MM.1S (cell line): ENCODE measurements around the gene TARBP1.

Experiments used
- DNase-seq: peaks from one replicate; pipeline ENCODE4 v3.0.0-alpha.2; 2015
- H2AFZ ChIP-seq: fragments of 300-600 bp; sonication (generic); 2 replicates; pipeline ENCODE4 v1.6.0; 2016; ENCODE audit warnings: antibody characterized with exemption, low read length
- H3F3A ChIP-seq: fragments of 300-600 bp; sonication (generic); 2 replicates; pipeline ENCODE4 v1.6.1; 2016; ENCODE audit warnings: mild to moderate bottlenecking, antibody characterized with exemption, low read length, moderate library complexity, mixed read lengths; ENCODE audit not compliant: insufficient read depth
- H3K27ac ChIP-seq: fragments of 300-600 bp; sonication (generic); 2 replicates; pipeline ENCODE4 v1.5.1; 2016; ENCODE audit warnings: mild to moderate bottlenecking, low read length
- H3K27me3 ChIP-seq: fragments of 300-600 bp; sonication (generic); replicated peaks from 2 replicates; pipeline ENCODE4 v1.6.0; 2016; ENCODE audit warnings: low read length; ENCODE audit not compliant: insufficient read depth
- H3K36me3 ChIP-seq: fragments of 300-600 bp; sonication (generic); replicated peaks from 2 replicates; pipeline ENCODE4 v1.6.1; 2016; ENCODE audit warnings: mild to moderate bottlenecking, low read length, mixed read lengths; ENCODE audit not compliant: insufficient read depth
- H3K4me1 ChIP-seq: fragments of 300-600 bp; sonication (generic); 2 replicates; pipeline ENCODE4 v1.6.1; 2016; ENCODE audit warnings: low read length, mixed read lengths
- H3K4me2 ChIP-seq: fragments of 300-600 bp; sonication (generic); 2 replicates; pipeline ENCODE4 v1.6.0; 2016; ENCODE audit warnings: low read depth, low read length
- H3K4me3 ChIP-seq: fragments of 300-600 bp; sonication (generic); 2 replicates; pipeline ENCODE4 v1.5.1; 2016; ENCODE audit warnings: low read length, mixed read lengths
- H3K79me2 ChIP-seq: fragments of 300-600 bp; sonication (generic); 2 replicates; pipeline ENCODE4 v1.6.1; 2016; ENCODE audit warnings: mixed run types, low read length, mixed read lengths
- H3K9ac ChIP-seq: fragments of 300-600 bp; sonication (generic); 2 replicates; pipeline ENCODE4 v1.6.1; 2016; ENCODE audit warnings: low read length, mixed read lengths
- H3K9me2 ChIP-seq: fragments of 300-600 bp; sonication (generic); replicated peaks from 2 replicates; pipeline ENCODE4 v1.6.1; 2016; ENCODE audit warnings: mild to moderate bottlenecking, low read length, mixed read lengths; ENCODE audit not compliant: insufficient read depth
- H3K9me3 ChIP-seq: fragments of 300-600 bp; sonication (generic); replicated peaks from 2 replicates; pipeline ENCODE4 v1.6.1; 2016; ENCODE audit warnings: mild to moderate bottlenecking, low read length, mixed read lengths; ENCODE audit not compliant: insufficient read depth
- H4K20me1 ChIP-seq: fragments of 300-600 bp; sonication (generic); 2 replicates; pipeline ENCODE4 v1.6.1; 2016; ENCODE audit warnings: mild to moderate bottlenecking, low read length, moderate library complexity, mixed read lengths; ENCODE audit not compliant: insufficient read depth
- EZH2 ChIP-seq: fragments of 300-600 bp; sonication (generic); optimal IDR thresholded peaks from 2 replicates; pipeline ENCODE3; 2017; ENCODE audit warnings: low read depth, mild to moderate bottlenecking, antibody characterized with exemption, low read length, mixed read lengths
- EZH2phosphoT487 ChIP-seq: fragments of 300-600 bp; sonication (generic); IDR thresholded peaks from 2 replicates; pipeline ENCODE4 v1.6.1; 2018; ENCODE audit warnings: antibody characterized with exemption, low read length
- TF ChIP-seq, protein P1 (sequence below): fragments of 300-600 bp; sonication (generic); IDR thresholded peaks from 2 replicates; pipeline ENCODE4 v1.5.1; 2016; ENCODE audit warnings: antibody characterized with exemption, low read length, mixed read lengths

TARBP1 gene

DNA sequence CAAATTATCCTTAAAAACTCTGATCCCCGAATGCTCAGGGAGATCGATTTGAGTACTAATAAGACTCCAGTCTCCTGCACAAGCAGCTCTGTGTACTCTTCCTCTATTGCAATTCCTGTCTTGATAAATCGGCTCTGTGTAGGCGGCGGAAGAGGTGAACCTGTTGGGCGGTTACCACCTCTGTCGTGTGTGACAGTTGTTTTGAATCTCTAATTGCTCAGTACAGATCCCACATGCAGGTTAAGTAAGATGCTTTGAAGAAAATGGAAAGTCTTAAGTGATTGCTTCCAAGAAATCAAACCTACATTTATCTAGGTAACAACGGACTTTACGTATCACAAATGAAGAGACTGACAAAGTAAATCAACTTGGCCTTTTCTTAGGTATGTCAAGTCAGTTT is 70.2 kb downstream of the TARBP1 start:
- H3K27me3 ChIP-seq = no peaks in the 10 kb centered on the region
- H3K4me1 ChIP-seq = no peaks in the 10 kb centered on the region
- no peaks in the 10 kb centered on the region for H4K20me1 ChIP-seq
- no peaks in the 10 kb centered on the region for H3K79me2 ChIP-seq
- no peak overlapping the region for H3K4me2 ChIP-seq
- H3K36me3 ChIP-seq = no peaks in the 10 kb centered on the region
- H3K4me3 ChIP-seq = no peak overlapping the region
- no peaks in the 10 kb centered on the region for H3K9me3 ChIP-seq
- H3F3A ChIP-seq = no peaks in the 10 kb centered on the region
- no peaks in the 10 kb centered on the region for H3K9me2 ChIP-seq
- H2AFZ ChIP-seq = no peak overlapping the region
- H3K27ac ChIP-seq = no peak overlapping the region
- TF ChIP-seq, protein P1, sequence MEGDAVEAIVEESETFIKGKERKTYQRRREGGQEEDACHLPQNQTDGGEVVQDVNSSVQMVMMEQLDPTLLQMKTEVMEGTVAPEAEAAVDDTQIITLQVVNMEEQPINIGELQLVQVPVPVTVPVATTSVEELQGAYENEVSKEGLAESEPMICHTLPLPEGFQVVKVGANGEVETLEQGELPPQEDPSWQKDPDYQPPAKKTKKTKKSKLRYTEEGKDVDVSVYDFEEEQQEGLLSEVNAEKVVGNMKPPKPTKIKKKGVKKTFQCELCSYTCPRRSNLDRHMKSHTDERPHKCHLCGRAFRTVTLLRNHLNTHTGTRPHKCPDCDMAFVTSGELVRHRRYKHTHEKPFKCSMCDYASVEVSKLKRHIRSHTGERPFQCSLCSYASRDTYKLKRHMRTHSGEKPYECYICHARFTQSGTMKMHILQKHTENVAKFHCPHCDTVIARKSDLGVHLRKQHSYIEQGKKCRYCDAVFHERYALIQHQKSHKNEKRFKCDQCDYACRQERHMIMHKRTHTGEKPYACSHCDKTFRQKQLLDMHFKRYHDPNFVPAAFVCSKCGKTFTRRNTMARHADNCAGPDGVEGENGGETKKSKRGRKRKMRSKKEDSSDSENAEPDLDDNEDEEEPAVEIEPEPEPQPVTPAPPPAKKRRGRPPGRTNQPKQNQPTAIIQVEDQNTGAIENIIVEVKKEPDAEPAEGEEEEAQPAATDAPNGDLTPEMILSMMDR = no peak
- H3K9ac ChIP-seq = no peak overlapping the region
- DNase-seq = no peak

DNA sequence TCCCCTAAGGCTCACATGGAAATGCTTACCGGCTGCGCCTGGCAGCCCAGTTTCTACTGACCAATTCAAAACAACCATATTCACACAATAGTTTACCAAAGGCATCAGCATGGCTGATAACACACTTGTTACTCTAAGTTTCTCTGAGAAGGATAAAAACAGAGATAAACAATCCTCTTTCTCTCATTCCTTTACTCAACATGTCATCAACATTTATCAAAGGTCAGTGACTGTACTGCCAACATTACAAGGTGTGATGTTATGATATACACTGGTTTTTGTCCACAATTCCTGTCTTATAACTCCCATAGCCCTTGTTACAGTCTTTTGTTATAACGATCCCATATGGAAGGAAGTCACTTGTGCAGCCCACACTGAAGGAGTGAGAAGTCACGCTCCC is 72.1 kb downstream of the TARBP1 start:
- no peaks in the 10 kb centered on the region for H3K79me2 ChIP-seq
- no peak overlapping the region for H3K4me3 ChIP-seq
- H2AFZ ChIP-seq = no peak overlapping the region
- DNase-seq = no peak
- H4K20me1 ChIP-seq = no peaks in the 10 kb centered on the region
- no peaks in the 10 kb centered on the region for H3F3A ChIP-seq
- H3K9me3 ChIP-seq = no peaks in the 10 kb centered on the region
- no peak overlapping the region for H3K27ac ChIP-seq
- no peaks in the 10 kb centered on the region for H3K27me3 ChIP-seq
- no peak overlapping the region for H3K4me2 ChIP-seq
- H3K4me1 ChIP-seq = no peaks in the 10 kb centered on the region
- no peaks in the 10 kb centered on the region for H3K9me2 ChIP-seq
- no peak overlapping the region for H3K9ac ChIP-seq
- no peak for TF ChIP-seq EZH2
- no peaks in the 10 kb centered on the region for H3K36me3 ChIP-seq

DNA sequence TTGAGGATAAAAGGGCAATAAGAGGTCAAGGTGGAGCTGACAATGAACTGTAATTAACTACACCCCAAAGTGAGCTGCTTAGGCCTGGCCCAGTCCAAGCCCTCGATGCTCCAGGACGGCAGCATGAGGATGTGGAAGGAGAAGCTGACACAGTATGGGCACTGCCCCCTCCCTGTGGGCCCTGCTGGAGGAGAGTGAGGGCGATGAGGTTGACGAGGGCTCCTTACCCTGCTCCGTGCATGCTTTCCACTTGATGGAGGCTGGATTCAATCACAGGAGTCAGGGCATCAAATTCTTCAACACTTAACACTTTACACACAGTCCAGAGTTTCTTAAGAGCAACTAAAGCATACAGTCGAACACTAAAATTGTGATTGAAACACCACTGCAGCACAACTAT is 73.3 kb downstream of the TARBP1 start:
- no peak overlapping the region for H2AFZ ChIP-seq
- TF ChIP-seq EZH2 (no peak), EZH2phosphoT487 (no peak)
- TF ChIP-seq, protein P1 = no peak

DNA sequence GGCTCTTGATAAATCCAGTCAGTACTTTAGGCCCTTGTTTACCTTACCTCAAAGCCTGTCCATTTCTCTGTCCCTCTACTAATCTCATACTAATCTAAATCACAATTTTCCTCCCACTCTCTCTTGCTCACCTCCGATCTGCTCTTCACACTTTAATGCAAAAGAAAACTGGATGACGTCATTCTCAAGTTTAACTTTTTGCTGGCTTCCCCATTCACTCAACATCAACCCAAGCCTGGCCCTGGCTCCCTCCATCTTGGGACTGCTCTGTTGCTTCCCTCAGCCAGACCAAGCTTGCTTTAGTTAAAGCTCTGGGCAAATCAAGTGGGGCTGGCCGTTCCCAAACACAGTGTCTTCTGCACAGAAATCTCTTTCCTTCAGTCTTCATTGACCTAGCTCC is 76.0 kb downstream of the TARBP1 start:
- H3K9ac ChIP-seq = no peak overlapping the region
- H3K27me3 ChIP-seq = no peaks in the 10 kb centered on the region
- no peaks in the 10 kb centered on the region for H4K20me1 ChIP-seq
- no peak overlapping the region for H3K4me2 ChIP-seq
- no peaks in the 10 kb centered on the region for H3K79me2 ChIP-seq
- H3F3A ChIP-seq = peaks cover 13% of the 10 kb centered on the region
- no peak overlapping the region for H3K4me3 ChIP-seq
- no peaks in the 10 kb centered on the region for H3K36me3 ChIP-seq
- H3K9me3 ChIP-seq = no peaks in the 10 kb centered on the region
- H2AFZ ChIP-seq = no peak overlapping the region
- no peak for TF ChIP-seq EZH2
- TF ChIP-seq, protein P1 = no peak
- H3K4me1 ChIP-seq = peaks cover 12% of the 10 kb centered on the region
- DNase-seq = no peak
- no peaks in the 10 kb centered on the region for H3K9me2 ChIP-seq
- no peak overlapping the region for H3K27ac ChIP-seq

More for the DNA sequence above, 73.3 kb downstream of the TARBP1 start:
- Histone ChIP-seq H3K79me2 (no peaks in the 10 kb centered on the region), H3K9ac (no peak overlapping the region), H3K36me3 (no peaks in the 10 kb centered on the region), H3K27me3 (no peaks in the 10 kb centered on the region), H3F3A (peaks cover under 1% of the 10 kb centered on the region; the same call in 1 of the 2 replicates), H3K9me3 (no peaks in the 10 kb centered on the region), H3K4me3 (no peak overlapping the region), H4K20me1 (no peaks in the 10 kb centered on the region), H3K27ac (no peak overlapping the region), H3K4me2 (no peak overlapping the region), H3K9me2 (no peaks in the 10 kb centered on the region), H3K4me1 (peaks cover 5% of the 10 kb centered on the region)
- DNase-seq = no peak
